Loucy (cell line): ENCODE data around the gene DYNC2H1.

ENCODE experiments used
- H2AFZ ChIP-seq: fragments of 200-600 bp; sonication (generic); 2 replicates; pipeline ENCODE4 v1.6.0; 2016; ENCODE audit warnings: antibody characterized with exemption, mild to moderate bottlenecking, low read length, moderate library complexity
- H3F3A ChIP-seq: fragments of 200-600 bp; 2 replicates; pipeline ENCODE4 v1.6.0; 2016; ENCODE audit warnings: antibody characterized with exemption, low read depth, mild to moderate bottlenecking
- H3K27me3 ChIP-seq: fragments of 200-600 bp; sonication (generic); 2 replicates; pipeline ENCODE4 v1.6.1; 2014; ENCODE audit warnings: low read length, mild to moderate bottlenecking; ENCODE audit not compliant: insufficient read depth, poor library complexity, severe bottlenecking
- H3K36me3 ChIP-seq: fragments of 200-600 bp; sonication (generic); 2 replicates; pipeline ENCODE4 v1.6.1; 2016; ENCODE audit warnings: low read length; ENCODE audit not compliant: insufficient read depth
- H3K4me1 ChIP-seq: fragments of 200-600 bp; sonication (generic); 2 replicates; pipeline ENCODE4 v1.5.1; 2014; ENCODE audit warnings: low read length, mild to moderate bottlenecking; ENCODE audit not compliant: insufficient read depth, poor library complexity, severe bottlenecking
- H3K4me2 ChIP-seq: fragments of 200-600 bp; sonication (generic); 2 replicates; pipeline ENCODE4 v1.6.0; 2014; ENCODE audit warnings: antibody characterized with exemption, low read length, low read depth, mild to moderate bottlenecking; ENCODE audit not compliant: poor library complexity, severe bottlenecking
- H3K4me3 ChIP-seq: fragments of 200-600 bp; sonication (generic); 2 replicates; pipeline ENCODE4 v1.5.1; 2014; ENCODE audit warnings: low read length, mild to moderate bottlenecking, mixed read lengths; ENCODE audit not compliant: poor library complexity, severe bottlenecking
- H3K79me2 ChIP-seq: fragments of 200-600 bp; sonication (generic); 2 replicates; pipeline ENCODE4 v1.6.1; 2014; ENCODE audit warnings: low read length; ENCODE audit not compliant: insufficient read depth
- H3K9ac ChIP-seq: fragments of 200-600 bp; sonication (generic); 2 replicates; pipeline ENCODE4 v1.6.0; 2014; ENCODE audit warnings: mild to moderate bottlenecking, low read depth, low read length, moderate library complexity; ENCODE audit not compliant: poor library complexity, severe bottlenecking
- H3K9me2 ChIP-seq: fragments of 200-600 bp; sonication (generic); replicated peaks from 2 replicates; pipeline ENCODE4 v1.6.1; 2016; ENCODE audit warnings: low read depth, low read length, mixed read lengths
- H3K9me3 ChIP-seq: fragments of 200-600 bp; sonication (generic); 2 replicates; pipeline ENCODE4 v1.6.1; 2014; ENCODE audit warnings: mild to moderate bottlenecking, antibody characterized with exemption, low read length, low read depth; ENCODE audit not compliant: insufficient read depth
- H4K20me1 ChIP-seq: fragments of 200-600 bp; sonication (generic); 2 replicates; pipeline ENCODE4 v1.6.0; 2014; ENCODE audit warnings: antibody characterized with exemption, low read length, mild to moderate bottlenecking; ENCODE audit not compliant: insufficient read depth, poor library complexity, severe bottlenecking
- CTCF ChIP-seq: fragments of 200-600 bp; sonication (generic); conservative IDR thresholded peaks from 2 replicates; pipeline ENCODE4 v1.5.1; 2014; ENCODE audit warnings: mild to moderate bottlenecking, antibody characterized with exemption, low read length
- EZH2phosphoT487 ChIP-seq: fragments of 200-600 bp; IDR thresholded peaks from 2 replicates; pipeline ENCODE4 v1.6.1; 2018; ENCODE audit warnings: antibody characterized with exemption, mild to moderate bottlenecking, moderate library complexity, borderline replicate concordance

The DYNC2H1 gene

GRCh38 chr11:103448966-103449365, 339.7 kb downstream of the DYNC2H1 start:
- no peaks in the 10 kb centered on the region for H3K79me2 ChIP-seq
- H3K27me3 ChIP-seq = no peaks in the 10 kb centered on the region
- H3K9ac ChIP-seq = no peak overlapping the region
- no peaks in the 10 kb centered on the region for H4K20me1 ChIP-seq
- no peaks in the 10 kb centered on the region for H3K9me2 ChIP-seq
- no peak overlapping the region for H2AFZ ChIP-seq
- H3K9me3 ChIP-seq = no peaks in the 10 kb centered on the region
- H3K4me3 ChIP-seq = no peak overlapping the region
- H3F3A ChIP-seq = no peaks in the 10 kb centered on the region
- no peaks in the 10 kb centered on the region for H3K4me1 ChIP-seq
- no peaks in the 10 kb centered on the region for H3K36me3 ChIP-seq
- no peak overlapping the region for H3K4me2 ChIP-seq
- TF ChIP-seq EZH2phosphoT487 = no peak
- TF ChIP-seq CTCF = no peak

- Histone ChIP-seq H3K27me3 (no peaks in the 10 kb centered on the region), H3K9me3 (no peaks in the 10 kb centered on the region), H3K36me3 (no peaks in the 10 kb centered on the region), H3K9me2 (no peaks in the 10 kb centered on the region), H4K20me1 (no peaks in the 10 kb centered on the region), H3K4me1 (no peaks in the 10 kb centered on the region), H3F3A (no peaks in the 10 kb centered on the region), H3K4me2 (no peak overlapping the region), H3K79me2 (no peaks in the 10 kb centered on the region), H2AFZ (no peak overlapping the region), H3K9ac (no peak overlapping the region), H3K4me3 (no peak overlapping the region)
- no peak for TF ChIP-seq EZH2phosphoT487
- no peak for TF ChIP-seq CTCF
These were observed 341.0 kb downstream of the DYNC2H1 start for GRCh38 chr11:103450241-103450640.

- H3K9me3 ChIP-seq = no peaks in the 10 kb centered on the region
- H3K36me3 ChIP-seq = no peaks in the 10 kb centered on the region
- H2AFZ ChIP-seq = no peak overlapping the region
- H3K9ac ChIP-seq = no peak overlapping the region
- no peak overlapping the region for H3K4me3 ChIP-seq
- no peaks in the 10 kb centered on the region for H3K27me3 ChIP-seq
- H4K20me1 ChIP-seq = no peaks in the 10 kb centered on the region
- H3K4me1 ChIP-seq = no peaks in the 10 kb centered on the region
- TF ChIP-seq CTCF (no peak), EZH2phosphoT487 (no peak)
- H3K9me2 ChIP-seq = no peaks in the 10 kb centered on the region
- no peaks in the 10 kb centered on the region for H3F3A ChIP-seq
- H3K79me2 ChIP-seq = no peaks in the 10 kb centered on the region
- H3K4me2 ChIP-seq = no peak overlapping the region
These were observed 343.9 kb downstream of the DYNC2H1 start for GRCh38 chr11:103453126-103453525.
